Mesenchymal stem cell (in vitro differentiated cells and primary cell): Measurements from ENCODE around the gene POC1B.

ENCODE experiments used
- DNase-seq: peaks from one replicate; pipeline ENCODE4 v3.0.0-alpha.2; 2013
- H2AFZ ChIP-seq: one replicate; pipeline ENCODE4 v1.6.1; 2013; ENCODE audit warnings: low read depth, mild to moderate bottlenecking, control low read depth, inconsistent platforms, low read length, moderate library complexity
- H2AK5ac ChIP-seq: 2 replicates; pipeline ENCODE4 v1.6.1; 2013; ENCODE audit warnings: low read length, moderate library complexity, mild to moderate bottlenecking, inconsistent platforms; ENCODE audit not compliant: severe bottlenecking
- H2BK120ac ChIP-seq: one replicate; pipeline ENCODE4 v1.6.1; 2013; ENCODE audit warnings: low read depth, mild to moderate bottlenecking, inconsistent platforms, low read length, moderate library complexity
- H2BK12ac ChIP-seq, 2 experiments: one replicate each; pipeline ENCODE4 v1.6.1; 2013; ENCODE audit warnings: inconsistent platforms in 2 of 2, low read length in 2 of 2, mild to moderate bottlenecking in 2 of 2, moderate library complexity in 2 of 2, control low read depth in 1 of 2
- H2BK15ac ChIP-seq: one replicate; pipeline ENCODE4 v1.6.1; 2013; ENCODE audit warnings: mild to moderate bottlenecking, low read depth, inconsistent platforms; ENCODE audit not compliant: poor library complexity, severe bottlenecking
- H2BK5ac ChIP-seq: 2 replicates; pipeline ENCODE4 v1.6.1; 2013; ENCODE audit warnings: low read depth, mild to moderate bottlenecking, low read length, control low read depth, inconsistent platforms; ENCODE audit not compliant: poor library complexity, severe bottlenecking
- H3K14ac ChIP-seq, 2 experiments: one replicate each; pipeline ENCODE4 v1.6.1; 2013; ENCODE audit warnings: inconsistent platforms in 2 of 2, low read length in 2 of 2, control low read depth in 1 of 2, mild to moderate bottlenecking in 1 of 2, moderate library complexity in 1 of 2
- H3K18ac ChIP-seq, 2 experiments: one replicate each; pipeline ENCODE4 v1.6.1; 2013; ENCODE audit warnings: inconsistent platforms in 2 of 2, low read length in 2 of 2, control low read depth in 1 of 2, low read depth in 1 of 2, mild to moderate bottlenecking in 1 of 2
- H3K23ac ChIP-seq, 2 experiments: one replicate each; pipeline ENCODE4 v1.6.1; 2013; ENCODE audit warnings: inconsistent platforms in 2 of 2, low read length in 2 of 2, mild to moderate bottlenecking in 2 of 2, moderate library complexity in 2 of 2, control low read depth in 1 of 2
- H3K27ac ChIP-seq: 2 replicates; pipeline ENCODE4 v1.5.1; 2013; ENCODE audit warnings: mild to moderate bottlenecking, moderate library complexity, low read length, control low read depth, inconsistent platforms; ENCODE audit not compliant: poor library complexity, severe bottlenecking
- H3K27me3 ChIP-seq, 2 experiments: 2 replicates each; pipeline versions ENCODE4 v1.6.1 to v1.7.0; 2013; ENCODE audit warnings: low read length in 2 of 2, mild to moderate bottlenecking in 2 of 2, moderate library complexity in 2 of 2, control low read depth in 1 of 2, inconsistent platforms in 1 of 2; ENCODE audit not compliant: control insufficient read depth in 1 of 2, insufficient read depth in 1 of 2
- H3K36me3 ChIP-seq, 2 experiments: 2 replicates each; pipeline versions ENCODE4 v1.6.1 to v1.7.0; 2013; ENCODE audit warnings: low read length in 2 of 2, control low read depth in 1 of 2, inconsistent platforms in 1 of 2, low read depth in 1 of 2, mild to moderate bottlenecking in 1 of 2; ENCODE audit not compliant: insufficient read depth in 2 of 2, control insufficient read depth in 1 of 2
- H3K4ac ChIP-seq, 2 experiments: one replicate each; pipeline ENCODE4 v1.6.1; 2013; ENCODE audit warnings: inconsistent platforms in 2 of 2, low read length in 2 of 2, mild to moderate bottlenecking in 2 of 2, moderate library complexity in 2 of 2, control low read depth in 1 of 2, low read depth in 1 of 2
- H3K4me1 ChIP-seq: 2 replicates; pipeline ENCODE4 v1.6.1; 2013; ENCODE audit warnings: low read depth, low read length, control low read depth; ENCODE audit not compliant: control insufficient read depth, insufficient read depth
- H3K4me2 ChIP-seq: 2 replicates; pipeline ENCODE4 v1.6.1; 2013; ENCODE audit warnings: low read length, mild to moderate bottlenecking, inconsistent platforms; ENCODE audit not compliant: poor library complexity, severe bottlenecking
- H3K4me3 ChIP-seq, 2 experiments: 2 replicates each; pipeline versions ENCODE4 v1.5.1 to v1.7.0; 2013; ENCODE audit warnings: low read length in 2 of 2, mild to moderate bottlenecking in 2 of 2, control low read depth in 1 of 2, low read depth in 1 of 2; ENCODE audit not compliant: insufficient read depth in 1 of 2
- H3K79me1 ChIP-seq: replicated peaks from 2 replicates; pipeline ENCODE4 v1.6.1; 2013; ENCODE audit warnings: mild to moderate bottlenecking, control low read depth, low read length, inconsistent platforms; ENCODE audit not compliant: poor library complexity, severe bottlenecking
- H3K9ac ChIP-seq: 2 replicates; pipeline ENCODE4 v1.7.0; 2013; ENCODE audit warnings: mild to moderate bottlenecking, low read length, moderate library complexity
- H3K9me3 ChIP-seq: 2 replicates; pipeline ENCODE4 v1.7.0; 2013; ENCODE audit warnings: mild to moderate bottlenecking, low read length; ENCODE audit not compliant: control insufficient read depth
- H4K8ac ChIP-seq: one replicate; pipeline ENCODE4 v1.6.1; 2013; ENCODE audit warnings: inconsistent platforms, mild to moderate bottlenecking, low read length, moderate library complexity
- H4K91ac ChIP-seq: one replicate; pipeline ENCODE4 v1.6.1; 2013; ENCODE audit warnings: mild to moderate bottlenecking, low read length, inconsistent platforms
- WGBS: methylation state at CpG from one replicate; pipeline ENCODE4 v1.1.7; 2013; ENCODE audit warnings: mixed read lengths; 5-methylcytosine and 5-hydroxymethylcytosine counted together

POC1B gene

GRCh38 chr12:89506050-89506449 is 19.8 kb downstream of the POC1B start:
- H4K91ac ChIP-seq = no peak overlapping the region

GRCh38 chr12:89504560-89505346 is 21.1 kb downstream of the POC1B start:
- no peak overlapping the region for H3K14ac ChIP-seq
- no peak overlapping the region for H3K9ac ChIP-seq
- H2BK5ac ChIP-seq = no peak overlapping the region
- H2BK120ac ChIP-seq = no peak overlapping the region
- 98% methylated on average over 2 of the region's 6 CpGs for WGBS
- H3K4me1 ChIP-seq = peaks cover 3% of the 10 kb centered on the region
- H3K18ac ChIP-seq = no peak overlapping the region
- H3K4me2 ChIP-seq = no peak overlapping the region
- no peaks in the 10 kb centered on the region for H3K9me3 ChIP-seq
- H4K91ac ChIP-seq = no peak overlapping the region
- H3K36me3 ChIP-seq = no peaks in the 10 kb centered on the region
- H3K4me3 ChIP-seq = no peak overlapping the region
- no peak overlapping the region for H3K4ac ChIP-seq
- H3K27ac ChIP-seq = no peak overlapping the region
- no peak overlapping the region for H2BK15ac ChIP-seq
- no peaks in the 10 kb centered on the region for H3K27me3 ChIP-seq
- H2BK12ac ChIP-seq = no peak overlapping the region
- H2AFZ ChIP-seq = no peak overlapping the region
- DNase-seq = no peak
- H4K8ac ChIP-seq = no peak overlapping the region
- no peak overlapping the region for H2AK5ac ChIP-seq
- peaks cover 13% of the 10 kb centered on the region for H3K79me1 ChIP-seq
- H3K23ac ChIP-seq = no peak overlapping the region

More at GRCh38 chr12:89506050-89506449, 19.8 kb downstream of the POC1B start:
- no peak overlapping the region for H3K23ac ChIP-seq
- WGBS = 0% methylated on average over 1 of the region's 1 CpG
- H3K9ac ChIP-seq = no peak overlapping the region
- no peaks in the 10 kb centered on the region for H3K27me3 ChIP-seq
- no peak overlapping the region for H3K4me2 ChIP-seq
- no peak overlapping the region for H3K27ac ChIP-seq
- H3K4me3 ChIP-seq = no peak overlapping the region
- H2AFZ ChIP-seq = no peak overlapping the region
- H2BK12ac ChIP-seq = no peak overlapping the region
- no peaks in the 10 kb centered on the region for H3K9me3 ChIP-seq
- H2BK120ac ChIP-seq = no peak overlapping the region
- no peak overlapping the region for H4K8ac ChIP-seq
- no peak overlapping the region for H2BK5ac ChIP-seq
- no peaks in the 10 kb centered on the region for H3K36me3 ChIP-seq
- no peak for DNase-seq
- H2AK5ac ChIP-seq = no peak overlapping the region
- H3K18ac ChIP-seq = no peak overlapping the region
- no peak overlapping the region for H2BK15ac ChIP-seq
- H3K14ac ChIP-seq = no peak overlapping the region
- H3K4me1 ChIP-seq = peaks cover 3% of the 10 kb centered on the region
- H3K4ac ChIP-seq = no peak overlapping the region
- H3K79me1 ChIP-seq = peaks cover 13% of the 10 kb centered on the region

DNA sequence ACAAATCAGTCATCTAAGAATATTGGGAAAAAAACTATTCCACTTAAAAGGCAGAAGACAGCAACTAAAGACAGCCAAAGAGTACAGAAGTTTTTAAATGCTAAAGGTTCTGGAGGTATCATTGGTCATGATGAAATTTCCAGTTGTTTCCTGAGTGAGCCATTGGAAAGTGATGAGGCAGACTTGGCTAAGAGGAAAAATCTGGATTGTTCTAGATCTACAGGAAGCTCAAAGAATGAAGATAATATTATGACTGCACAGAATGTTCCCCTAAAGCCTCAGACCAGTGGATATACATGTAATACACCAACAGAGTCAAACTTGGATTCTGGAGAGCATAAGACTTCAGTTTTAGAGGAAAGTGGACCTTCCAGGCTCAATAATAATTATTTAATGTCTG is 24.1 kb downstream of the POC1B start:
- no peak overlapping the region for H4K8ac ChIP-seq
- H4K91ac ChIP-seq = no peak overlapping the region
- H3K23ac ChIP-seq = no peak overlapping the region
- H3K36me3 ChIP-seq = no peaks in the 10 kb centered on the region
- H3K79me1 ChIP-seq = peaks cover 13% of the 10 kb centered on the region
- no peak overlapping the region for H3K4me2 ChIP-seq
- no peak overlapping the region for H3K18ac ChIP-seq
- H3K4me3 ChIP-seq = no peak overlapping the region
- no peaks in the 10 kb centered on the region for H3K9me3 ChIP-seq
- no peak overlapping the region for H3K14ac ChIP-seq
- H2BK120ac ChIP-seq = no peak overlapping the region
- no peak overlapping the region for H2AFZ ChIP-seq
- H2BK5ac ChIP-seq = no peak overlapping the region
- H2BK15ac ChIP-seq = no peak overlapping the region
- H3K4ac ChIP-seq = no peak overlapping the region
- H2BK12ac ChIP-seq = no peak overlapping the region
- no peak overlapping the region for H3K27ac ChIP-seq
- no peaks in the 10 kb centered on the region for H3K4me1 ChIP-seq
- H2AK5ac ChIP-seq = no peak overlapping the region
- no peak for DNase-seq
- no peaks in the 10 kb centered on the region for H3K27me3 ChIP-seq
- no peak overlapping the region for H3K9ac ChIP-seq

- Histone ChIP-seq H3K14ac (no peak overlapping the region), H2AFZ (no peak overlapping the region), H3K9me3 (no peaks in the 10 kb centered on the region), H2BK15ac (no peak overlapping the region), H4K8ac (no peak overlapping the region), H4K91ac (no peak overlapping the region), H3K4ac (no peak overlapping the region), H3K4me1 (no peaks in the 10 kb centered on the region), H3K79me1 (peaks cover 7% of the 10 kb centered on the region), H3K36me3 (no peaks in the 10 kb centered on the region), H3K23ac (no peak overlapping the region), H2BK5ac (no peak overlapping the region), H2BK12ac (no peak overlapping the region), H2AK5ac (no peak overlapping the region), H3K18ac (no peak overlapping the region), H3K9ac (no peak overlapping the region), H3K4me2 (no peak overlapping the region), H3K27me3 (no peaks in the 10 kb centered on the region), H3K27ac (no peak overlapping the region), H3K4me3 (no peak overlapping the region), H2BK120ac (no peak overlapping the region)
- 99% methylated on average over 19 of the region's 19 CpGs for WGBS
- no peak for DNase-seq
Measured at GRCh38 chr12:89499857-89500256, 26.0 kb downstream of the POC1B start.
